GM18526 (cell line): ENCODE data around the gene SS18L1.

Experiments
- POLR2A ChIP-seq: IDR thresholded peaks from 3 replicates; pipeline ENCODE4 v1.6.1; 2011; ENCODE audit not compliant: insufficient read length; ENCODE audit errors: extremely low read depth

The SS18L1 gene

DNA sequence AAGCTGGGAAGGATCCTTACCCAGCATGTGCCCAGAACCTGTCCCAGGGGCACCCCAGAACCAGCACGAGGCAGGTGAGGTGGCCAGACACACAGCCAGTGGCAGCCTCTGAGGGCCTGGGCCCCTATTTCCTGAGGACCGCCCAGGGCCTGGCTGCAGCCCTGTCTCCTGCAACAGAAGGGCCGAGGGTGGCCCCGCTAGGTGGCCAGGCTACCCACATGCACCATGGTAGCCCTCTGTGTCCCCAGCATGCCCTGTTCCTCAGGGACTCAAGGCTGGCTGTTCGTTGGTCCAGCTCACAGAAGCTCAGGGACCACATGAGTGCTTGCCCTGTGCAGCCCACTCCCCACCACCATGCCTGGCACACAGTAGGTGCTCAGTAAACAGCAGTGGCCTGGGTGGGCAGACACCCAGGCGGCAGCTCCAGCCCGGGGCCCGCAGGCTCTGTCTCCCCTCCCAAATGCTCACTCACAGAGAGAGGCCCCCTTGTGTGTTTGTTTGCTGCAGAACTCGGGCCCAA, 68.3 kb downstream of the SS18L1 start:
- TF ChIP-seq POLR2A = no peak

DNA sequence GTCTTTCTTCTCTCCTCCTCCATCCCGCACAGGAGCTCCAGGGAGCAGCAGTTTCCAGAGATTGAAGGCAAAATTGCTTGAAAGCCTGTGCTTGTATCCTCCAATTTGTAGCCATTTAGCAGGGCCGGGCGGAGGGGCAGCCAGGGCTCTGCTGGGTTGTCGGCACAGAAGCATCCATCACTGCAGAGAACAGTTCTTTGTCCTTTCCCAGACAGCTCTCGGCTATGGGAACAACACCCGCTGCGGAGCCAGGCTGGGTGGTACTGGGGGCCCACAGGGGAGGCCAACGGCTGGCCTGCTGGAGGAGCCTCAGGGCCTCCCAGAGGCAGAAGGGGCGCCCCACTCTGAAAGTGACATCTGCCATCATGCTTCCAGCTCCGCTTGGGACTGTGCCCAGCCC, 68.7 kb downstream of the SS18L1 start:
- no peak for TF ChIP-seq POLR2A

DNA sequence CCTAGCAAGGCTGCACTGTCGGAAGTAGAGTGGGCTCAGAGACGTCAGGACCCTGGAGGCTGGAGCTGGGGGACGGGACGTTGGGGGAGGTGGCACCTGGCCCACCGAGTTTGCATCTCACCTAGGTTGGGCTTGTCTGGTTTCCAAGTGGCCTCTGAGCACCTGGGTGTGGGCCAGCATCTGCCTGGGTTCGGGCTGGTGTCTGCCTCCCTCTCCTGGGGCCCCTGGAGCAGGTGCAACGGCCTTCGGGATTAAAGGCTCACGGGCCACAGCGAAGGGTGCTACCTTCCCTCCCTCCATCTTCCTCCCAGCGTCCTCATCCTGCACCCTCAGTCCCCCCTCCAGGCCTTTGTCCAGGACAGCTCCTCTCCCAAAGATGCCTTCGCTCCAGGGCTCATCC, 70.5 kb downstream of the SS18L1 start:
- TF ChIP-seq POLR2A = no peak

DNA sequence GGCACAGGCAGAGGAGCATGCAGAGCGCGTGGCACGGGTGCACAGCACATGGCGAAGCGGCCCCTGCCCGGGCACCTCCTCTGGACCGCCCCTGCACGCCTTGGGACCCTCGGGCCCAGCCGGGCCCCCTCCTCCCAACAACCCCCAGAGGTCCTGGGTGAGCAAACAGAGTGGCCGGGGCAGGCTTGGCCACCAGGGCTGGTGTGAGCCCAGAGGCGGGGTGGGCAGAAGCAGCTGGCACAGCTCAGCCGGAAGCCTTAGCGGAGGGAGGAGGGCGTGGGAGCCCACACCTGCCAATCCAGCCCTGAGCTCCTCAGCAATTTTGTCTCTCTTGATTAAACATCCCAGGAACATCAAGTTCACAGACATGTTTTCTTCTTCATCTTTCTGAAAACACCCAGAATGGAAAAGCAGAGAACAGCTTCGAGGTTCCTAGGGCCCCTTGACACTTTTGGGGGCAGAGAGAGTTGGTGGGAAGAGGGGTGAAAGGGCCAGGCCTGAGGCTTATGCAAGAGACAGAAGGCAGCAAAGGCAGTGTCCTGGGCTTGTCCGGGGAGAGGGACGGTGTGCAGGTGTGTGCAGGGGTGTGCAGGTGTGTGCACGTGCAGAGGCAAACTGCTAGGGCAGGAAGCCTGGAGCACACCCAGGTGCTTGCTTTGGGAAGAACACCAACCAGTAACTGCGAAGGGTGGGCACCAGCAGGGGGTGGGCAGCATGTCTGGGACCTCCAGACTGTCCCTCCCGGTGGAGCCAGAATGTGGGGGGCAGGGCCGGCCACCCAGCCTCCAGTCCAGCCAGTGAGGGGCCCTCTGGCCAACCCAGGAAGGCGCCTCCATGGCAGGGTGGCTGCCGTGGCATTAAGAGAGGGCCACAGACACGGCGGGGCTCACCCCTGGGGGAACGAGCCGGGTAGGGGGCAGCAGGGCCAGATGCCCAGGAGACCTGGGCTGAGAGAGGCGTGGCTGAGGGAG, 71.7 kb downstream of the SS18L1 start:
- TF ChIP-seq POLR2A = no peak

DNA sequence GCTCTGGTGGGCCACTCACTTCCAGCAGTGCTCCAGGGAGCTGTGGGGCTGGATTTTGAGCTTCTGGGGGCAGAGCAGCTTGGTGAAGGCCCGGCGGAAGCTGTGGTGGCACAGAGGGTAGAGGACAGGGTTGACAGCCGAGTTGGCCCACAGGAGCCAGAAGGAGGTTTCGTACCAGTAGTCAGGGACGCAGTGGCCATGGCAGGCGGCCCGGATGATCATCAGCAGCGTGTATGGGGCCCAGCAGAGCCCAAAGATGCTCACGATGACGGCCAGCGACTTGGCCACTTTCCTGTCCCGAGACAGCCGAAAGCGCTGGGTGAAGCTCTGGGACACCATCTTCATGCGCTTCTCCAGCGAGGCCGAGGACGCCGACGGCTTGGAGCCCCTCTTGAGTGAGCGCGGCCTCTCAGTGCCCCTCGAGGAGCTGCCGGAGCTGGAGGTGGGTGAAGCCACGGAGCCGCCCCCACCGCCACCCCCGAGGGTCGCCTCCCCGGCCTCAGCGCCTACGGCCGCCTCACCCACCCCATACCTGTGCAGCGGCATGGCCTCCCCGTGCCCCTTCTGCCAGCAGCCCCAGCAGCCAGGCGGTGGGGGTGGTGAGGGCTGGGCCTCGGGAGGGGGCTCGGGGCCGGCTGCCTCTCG, 72.5 kb downstream of the SS18L1 start:
- TF ChIP-seq POLR2A = no peak

DNA sequence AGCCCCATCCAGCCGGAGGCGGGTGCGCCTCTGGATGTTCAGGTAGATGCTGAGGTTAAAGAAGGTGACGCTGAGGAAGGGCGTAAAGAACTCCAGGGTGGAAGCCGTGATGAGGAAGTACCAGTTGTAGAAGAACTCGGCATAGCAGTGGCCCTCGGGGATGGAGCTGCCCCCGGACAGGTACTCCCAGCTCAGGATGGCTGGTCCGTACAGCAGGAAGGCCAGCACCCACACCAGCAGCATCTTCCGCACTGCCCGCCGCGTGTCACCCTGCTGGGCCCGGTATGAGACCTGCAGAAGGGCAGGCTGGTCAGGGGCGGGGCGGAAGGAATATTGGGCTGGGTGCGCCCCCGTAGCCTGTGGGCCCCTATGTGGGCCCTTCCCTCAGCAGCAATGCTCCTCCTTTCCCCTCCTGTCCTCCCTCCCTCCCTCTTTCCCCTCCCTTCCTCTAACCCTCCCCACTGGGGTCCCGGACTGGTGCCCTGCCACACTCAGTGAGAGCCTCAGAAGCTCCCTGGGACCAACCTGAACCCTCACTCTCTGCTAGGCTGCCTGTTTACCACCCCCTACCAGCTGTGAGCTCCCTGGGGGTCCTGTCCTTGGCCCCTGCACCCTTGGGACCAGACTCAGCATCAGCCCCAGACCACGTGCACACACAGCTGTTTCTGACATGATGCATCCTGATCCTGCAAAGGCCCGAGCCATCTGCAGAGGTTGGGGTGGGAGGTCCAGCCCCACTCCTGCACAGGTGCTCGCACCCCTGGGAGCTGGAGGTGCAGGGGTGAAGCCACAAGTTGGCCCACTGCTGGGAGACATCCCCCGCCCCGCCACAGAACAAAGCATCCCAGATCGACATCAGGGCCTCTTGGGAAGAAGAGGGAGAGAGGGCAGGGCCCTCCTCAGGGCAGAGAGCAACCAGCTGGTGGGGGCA, 73.3 kb downstream of the SS18L1 start:
- no peak for TF ChIP-seq POLR2A

DNA sequence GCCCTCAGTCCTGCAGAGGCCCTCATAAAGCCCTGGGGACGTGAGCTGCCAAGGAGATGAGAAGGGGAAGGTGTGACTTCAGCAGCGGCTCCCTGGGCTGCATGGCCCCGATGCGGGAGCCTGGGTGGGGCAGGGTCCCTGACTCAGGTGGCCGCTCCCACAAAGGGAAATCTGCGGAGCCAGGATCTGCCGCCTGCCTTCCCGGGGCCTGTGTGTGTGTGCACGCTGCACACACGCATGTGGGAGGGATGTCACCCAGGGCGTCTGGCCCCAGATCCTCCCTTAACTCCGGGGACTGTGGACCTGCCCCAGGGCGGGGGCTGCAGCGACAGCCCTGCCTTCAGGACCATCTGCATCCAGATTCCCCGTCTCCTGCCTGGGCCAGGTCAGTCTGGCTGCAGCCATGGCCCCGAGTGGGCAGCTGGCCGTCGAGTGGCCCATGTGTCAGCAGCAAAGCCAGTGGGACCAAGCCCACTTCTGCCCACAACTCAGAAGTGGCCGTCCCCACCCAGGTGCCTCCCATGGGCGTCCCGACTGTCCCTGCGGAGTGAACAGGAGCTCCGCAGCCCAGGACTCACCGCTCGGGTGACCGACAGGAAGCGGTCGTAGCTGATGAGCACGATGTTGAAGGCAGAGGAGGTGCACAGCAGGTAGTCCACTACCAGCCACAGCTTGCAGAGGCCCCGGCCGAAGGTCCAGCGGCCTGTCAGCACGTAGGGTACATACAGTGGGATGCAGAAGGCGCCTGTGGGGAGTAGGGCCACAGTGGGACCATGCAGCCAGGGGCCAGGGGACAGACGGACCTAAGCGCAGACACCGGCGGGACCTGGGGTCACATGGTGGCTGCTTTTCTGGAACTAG, 74.6 kb downstream of the SS18L1 start:
- TF ChIP-seq POLR2A = no peak

DNA sequence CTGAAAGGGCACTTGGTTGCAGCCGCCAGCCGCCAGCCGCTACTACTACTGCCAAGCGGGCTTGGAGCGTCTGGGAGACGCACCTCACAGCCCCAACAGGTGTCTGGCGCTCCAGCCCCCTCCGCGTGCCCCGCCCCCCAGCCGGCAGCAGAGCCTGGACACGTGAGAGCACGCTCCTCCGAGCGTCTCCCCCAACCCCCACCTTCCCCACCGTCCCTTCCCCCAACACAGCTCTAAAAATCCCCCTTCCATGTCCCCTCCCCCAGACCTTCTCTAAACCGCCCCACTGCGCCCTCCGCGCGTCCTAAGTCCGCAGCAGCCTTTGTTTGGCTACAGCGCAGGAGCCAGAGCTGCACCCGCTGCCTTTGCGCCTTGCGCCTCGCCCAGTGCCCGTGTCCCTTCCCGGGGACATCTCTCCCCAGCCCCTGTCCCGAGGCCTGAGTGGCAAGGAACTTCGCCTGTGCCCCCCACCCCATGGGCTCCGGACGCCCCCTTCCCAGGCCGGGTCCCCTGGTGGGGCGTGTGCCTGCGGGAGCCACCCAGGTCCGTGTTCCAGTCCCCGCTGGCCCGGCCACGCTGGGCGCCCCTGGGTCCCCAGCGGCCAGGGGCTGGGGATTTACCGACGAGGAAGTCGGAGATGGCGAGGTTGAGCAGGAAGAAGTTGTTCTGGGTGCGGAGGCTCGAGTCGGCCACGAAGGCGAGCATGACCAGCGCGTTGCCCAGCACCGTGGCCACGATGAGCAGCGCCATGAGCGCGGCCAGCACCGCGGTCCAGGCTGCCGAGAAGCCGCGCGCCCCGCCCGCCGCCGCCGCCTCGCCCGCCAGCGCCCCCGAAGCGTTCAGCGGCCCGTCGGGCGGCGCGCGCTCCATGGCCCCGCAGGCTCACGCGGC, 75.8 kb downstream of the SS18L1 start:
- TF ChIP-seq POLR2A = no peak

DNA sequence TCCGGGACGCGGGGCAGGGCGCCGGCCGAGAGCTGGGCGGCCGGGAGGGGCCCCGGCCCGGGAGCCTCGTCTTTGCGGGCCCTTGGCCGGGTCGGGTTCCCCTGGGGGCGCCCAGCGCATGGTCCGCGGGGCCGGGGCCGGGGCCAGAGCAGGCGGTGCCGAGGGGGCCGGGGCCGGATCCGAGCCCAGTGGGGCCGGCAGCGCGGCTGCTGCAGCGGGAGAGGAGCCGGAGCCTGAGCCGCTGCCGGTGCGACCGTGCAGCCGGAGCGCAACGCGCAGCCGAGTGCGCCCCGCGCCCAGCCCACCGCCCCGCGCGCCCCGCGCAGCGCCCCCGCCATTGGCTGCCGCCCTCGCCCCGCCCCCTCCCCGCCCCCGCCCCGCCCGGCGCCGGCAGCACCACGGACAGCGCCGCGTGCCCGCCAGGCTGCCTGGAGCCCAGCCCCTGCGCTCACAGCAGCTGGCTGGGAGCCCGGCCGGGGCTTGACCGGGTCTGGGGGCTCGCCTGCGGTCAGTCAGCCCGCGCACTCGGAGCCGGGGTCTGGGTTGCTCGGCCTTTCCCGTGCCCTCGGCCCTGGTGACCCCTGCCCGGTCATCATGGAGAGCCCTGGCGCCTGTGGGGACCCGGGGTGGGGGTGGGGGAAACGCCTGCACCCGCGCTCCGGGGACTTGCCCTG, 76.6 kb downstream of the SS18L1 start, which contains the start of gene HRH3:
Gene HRH3 (minus strand): TSS at position 287 of the 674 bp plus-strand sequence. CDS start 308 bp downstream, outside the sequence.
- no peak for TF ChIP-seq POLR2A

DNA sequence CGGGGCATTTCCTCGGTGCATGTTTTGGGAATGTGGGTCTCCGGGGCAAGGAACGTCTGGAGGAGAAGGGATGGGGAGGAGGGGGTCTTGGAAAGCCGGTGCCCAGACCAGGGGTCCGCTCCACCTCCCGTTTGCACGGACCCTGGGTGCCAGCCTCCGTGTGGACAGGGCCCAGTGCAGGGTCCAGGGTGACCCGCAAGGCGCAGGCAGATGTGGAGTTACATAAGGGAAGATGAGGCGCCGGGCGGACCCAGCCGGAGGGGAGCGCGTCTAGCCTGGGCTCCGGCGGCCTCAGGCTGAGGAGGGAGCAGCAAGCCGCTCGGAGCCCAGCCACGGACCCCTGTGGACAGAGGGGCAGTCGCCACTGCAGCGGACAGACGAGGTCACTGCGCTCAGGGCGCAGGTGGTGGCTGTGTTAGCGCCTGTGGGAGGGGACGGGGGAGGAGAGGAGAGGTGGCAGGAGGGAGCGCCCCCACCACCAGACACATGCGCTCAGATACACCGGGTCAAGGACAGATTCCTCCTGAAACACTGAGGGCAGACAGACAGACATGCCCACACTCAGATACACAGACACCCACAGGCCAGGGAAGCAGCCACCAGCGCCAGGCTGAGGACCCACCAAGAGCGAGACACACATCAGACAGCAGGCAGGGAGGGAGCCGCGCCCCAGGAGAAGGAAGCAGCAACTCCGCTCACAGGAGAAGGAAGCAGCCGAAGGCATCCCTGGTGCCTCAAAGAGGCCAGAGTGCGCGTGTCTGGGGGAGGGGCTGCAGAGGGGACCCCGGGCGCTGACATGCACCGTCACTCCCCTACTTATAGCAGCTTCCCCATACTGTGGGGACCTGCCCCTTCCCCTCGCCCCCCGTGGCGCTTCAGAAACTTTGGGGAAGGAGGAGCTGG, 77.3 kb downstream of the SS18L1 start:
- no peak for TF ChIP-seq POLR2A

DNA sequence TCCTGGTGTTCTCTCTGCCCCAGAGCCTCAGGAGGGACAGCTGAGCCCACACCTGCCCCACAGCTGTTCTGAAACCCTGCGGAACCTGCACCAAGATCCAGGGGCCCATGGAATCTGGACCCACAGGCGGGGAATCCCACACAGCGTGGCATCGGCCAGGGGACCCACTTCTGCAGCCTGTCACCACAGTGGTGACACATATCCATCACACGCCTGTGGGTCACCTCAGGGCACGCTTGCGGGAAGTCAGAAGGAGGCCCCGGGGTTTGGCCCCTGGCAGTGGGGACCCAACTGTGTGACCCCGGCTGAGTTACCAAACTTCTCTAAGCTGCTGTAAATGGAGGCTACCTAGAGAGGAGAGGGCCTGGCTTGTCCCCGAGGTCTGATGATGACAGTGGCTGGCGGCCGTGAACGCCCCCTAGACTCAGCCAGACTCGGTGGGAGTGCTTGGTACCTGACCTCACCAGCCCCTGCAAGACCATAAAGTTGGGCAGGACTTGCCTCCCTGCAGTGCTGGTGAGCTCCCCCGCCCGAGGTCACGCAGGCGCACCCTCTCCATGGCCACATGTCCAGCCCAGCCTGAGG, 78.8 kb downstream of the SS18L1 start:
- TF ChIP-seq POLR2A = no peak
